ENCODE data around the gene AZIN2.

- TF ChIP-seq CTCF (IDR thresholded peaks at IDR 0.05), result no peak
- no peak for TF ChIP-seq REST (IDR thresholded peaks at IDR 0.05; ENCODE audit: insufficient read depth in 1 of 2, low read depth in 2 of 2, low read length in 1 of 2)
- no peak for TF ChIP-seq POLR2AphosphoS5 (IDR thresholded peaks at IDR 0.05; ENCODE audit: low read depth, low read length)
- TF ChIP-seq SIN3A (IDR thresholded peaks at IDR 0.05; ENCODE audit: borderline replicate concordance, insufficient read depth, low read depth, low read length), result no peak
- no peak for TF ChIP-seq TCF7L2 (IDR thresholded peaks at IDR 0.05; ENCODE audit: low read depth, low read length)
Observed at GRCh38 chr1:33150522-33150921, 69.6 kb downstream of the AZIN2 start.

Data from Panc1 (cell line).